Right ventricle myocardium superior (tissue), 1 donor: ENCODE results near the gene ZDHHC24. TPM values are rescaled to one million over a fixed set of nuclear protein-coding genes. Genes with fewer than 3 reads are reported as not detected.

Source experiments
- ATAC-seq: fragments of 200-7000 bp; cut with Tn5 transposase; one replicate; pipeline ENCODE4 v1.9.1; 2020; ENCODE audit warnings: mild to moderate bottlenecking; ENCODE audit not compliant: poor library complexity
- DNase-seq: peaks from one replicate; pipeline ENCODE4 v3.0.0-alpha.2; 2020
- intact Hi-C: fragments of 100-400 bp; cut with DNase I; formaldehyde crosslinking; loops from one replicate; pipeline ENCODE4 v1.11.2; 2022
- total RNA-seq: library from RNA; stranded (reverse); fragmentation: NEBNext Ultra II Directional; extraction: Animal tissue kit (Norgen Biotek cat#: 25700); gene quantifications from one replicate; pipeline ENCODE4 v1.2.1, GENCODE V29; 2021
- donor health status: DM: no; HTN: yes; CAD: no; lungs with severe emphysema.

ZDHHC24 gene
- total RNA-seq, 1 donor from 2014 or later, result 4.4 TPM

DNA sequence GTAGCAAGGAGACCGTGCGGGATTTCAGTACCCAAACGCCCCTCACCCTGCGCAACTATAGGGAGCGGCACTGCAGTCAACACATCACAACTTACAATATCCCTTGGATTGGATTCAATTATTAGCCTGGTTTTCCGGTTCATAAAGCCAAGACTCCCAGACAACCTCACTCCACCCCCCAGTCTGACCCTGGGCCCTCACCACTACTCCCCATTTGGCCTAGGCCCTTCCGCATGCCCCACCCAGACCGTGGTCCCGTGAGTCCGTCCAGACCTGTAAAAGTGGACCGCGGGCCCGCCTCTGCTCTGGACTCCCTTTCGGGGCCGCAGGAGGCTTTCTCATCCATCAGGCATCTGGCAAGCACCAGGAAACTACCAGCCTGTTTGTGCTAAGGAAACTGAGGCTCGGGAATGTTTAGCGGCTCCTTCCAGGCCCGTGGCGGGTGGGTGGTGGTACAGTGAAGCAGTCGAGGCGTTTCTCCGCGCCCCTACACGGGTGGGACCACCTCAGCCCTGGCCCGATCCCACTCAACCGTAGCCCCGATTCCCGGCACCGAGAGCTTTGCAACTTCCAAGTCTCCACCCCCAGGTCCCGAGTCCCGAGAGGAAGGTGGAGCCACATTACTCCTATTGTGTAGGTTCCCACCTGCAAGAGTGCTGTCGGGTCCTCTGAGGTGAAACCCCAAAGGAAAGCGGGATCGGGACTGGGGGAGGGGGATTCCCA lies 66.3 kb downstream of the ZDHHC24 start:
- DNase-seq (peak; percentile 62), ATAC-seq (peak; percentile 48)
- intact Hi-C loops, result no loop called here

DNA sequence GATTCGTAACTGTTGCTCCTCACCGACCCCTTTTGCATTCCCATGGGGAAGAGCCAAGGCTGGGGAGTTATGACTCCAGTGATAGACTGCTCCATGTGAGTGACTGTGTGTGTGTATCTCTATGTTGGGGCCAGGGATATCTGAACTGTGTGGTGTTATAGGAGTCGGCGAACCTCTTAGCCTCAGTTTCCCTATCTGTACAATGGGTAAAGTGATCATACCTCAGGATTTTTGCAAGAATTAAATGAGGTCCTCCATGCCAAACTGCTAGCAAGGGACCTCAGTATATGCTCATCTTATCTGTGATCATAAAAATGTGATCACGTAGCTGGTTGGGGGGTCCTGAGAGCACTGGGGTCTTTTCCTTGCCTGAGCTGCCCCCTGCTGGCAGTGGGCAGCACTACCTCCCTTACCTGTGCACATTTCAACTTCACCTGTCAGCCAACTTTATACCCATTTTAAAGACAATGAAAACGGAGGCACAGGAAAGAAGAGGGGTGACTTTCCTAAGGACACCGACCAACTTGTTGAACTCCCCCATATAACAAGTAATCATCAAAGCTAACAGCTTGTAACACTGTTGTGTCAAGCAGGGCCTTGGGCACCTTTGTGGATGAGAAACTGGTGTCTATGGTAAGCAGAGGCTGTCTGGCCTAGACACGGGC lies 67.0 kb downstream of the ZDHHC24 start:
- intact Hi-C loops, result no loop called here
- ATAC-seq (no peak), DNase-seq (no peak)

DNA sequence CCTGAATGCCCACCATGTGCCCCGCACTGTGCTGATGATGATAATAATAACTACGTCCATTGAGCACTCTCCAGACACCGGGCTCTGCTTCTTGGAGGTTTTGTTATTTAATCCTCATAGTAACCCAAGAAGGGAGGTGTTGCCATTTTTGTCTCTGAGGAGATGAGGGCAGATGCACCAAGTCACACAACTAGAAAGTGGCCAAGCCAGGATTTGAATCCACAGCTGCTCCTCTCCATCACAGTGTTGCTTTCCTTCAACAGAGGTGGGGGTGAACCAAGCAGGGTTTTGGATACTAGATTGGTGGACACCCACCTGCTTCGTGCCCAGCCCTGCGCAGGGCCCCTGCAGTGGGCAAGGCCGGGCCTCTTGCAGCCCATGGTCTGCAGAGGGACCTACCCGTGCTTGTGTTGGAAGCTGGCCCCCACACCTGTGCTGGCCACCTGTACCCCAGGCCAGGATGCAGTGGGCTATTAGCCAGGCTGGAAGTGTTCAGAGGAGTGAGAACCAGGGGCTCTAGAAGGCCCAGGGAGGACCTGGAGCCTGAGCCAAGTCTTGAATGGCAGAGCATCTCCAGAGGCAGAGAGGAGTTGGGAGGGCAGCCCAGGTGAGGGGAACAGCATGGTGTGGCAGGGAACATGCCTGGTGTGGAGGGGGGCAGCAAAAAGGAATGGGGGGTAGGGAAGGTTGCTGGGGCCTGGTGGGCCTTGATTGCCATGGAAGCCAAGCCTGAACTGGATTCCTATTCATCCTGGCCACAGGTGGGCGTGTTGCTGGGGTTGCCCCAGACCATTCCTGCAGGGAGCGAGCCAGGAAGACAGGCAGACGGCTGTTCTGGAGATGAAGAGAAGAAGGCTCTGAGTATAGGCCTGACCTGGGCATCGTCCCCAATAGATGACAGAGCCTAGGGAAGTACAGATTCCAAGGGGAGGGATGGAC lies 68.3 kb downstream of the ZDHHC24 start:
- no peak for DNase-seq
- ATAC-seq, result no peak
- intact Hi-C loops, result no loop called here

DNA sequence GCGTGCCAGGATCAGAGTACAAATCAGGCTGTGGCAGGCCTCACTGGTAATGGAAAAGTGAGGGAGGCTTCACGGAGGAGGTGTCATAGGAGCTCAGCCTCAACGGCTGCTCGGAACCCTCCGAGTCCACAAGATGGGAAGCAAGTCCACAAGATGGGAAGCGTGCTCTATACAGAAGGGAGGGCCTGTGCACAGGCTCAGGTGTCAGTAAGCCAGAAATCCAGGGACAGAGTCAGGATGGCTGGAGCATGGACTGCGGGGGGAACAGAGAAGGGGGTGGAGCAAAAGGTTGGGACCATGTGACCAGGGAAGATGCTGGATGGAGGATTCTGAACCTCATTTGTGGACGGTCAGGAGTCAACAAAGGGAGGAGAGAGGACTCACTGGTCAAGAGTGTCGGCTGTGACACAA lies 69.0 kb downstream of the ZDHHC24 start:
- ATAC-seq (no peak), DNase-seq (no peak)
- intact Hi-C loops, result no loop called here

DNA sequence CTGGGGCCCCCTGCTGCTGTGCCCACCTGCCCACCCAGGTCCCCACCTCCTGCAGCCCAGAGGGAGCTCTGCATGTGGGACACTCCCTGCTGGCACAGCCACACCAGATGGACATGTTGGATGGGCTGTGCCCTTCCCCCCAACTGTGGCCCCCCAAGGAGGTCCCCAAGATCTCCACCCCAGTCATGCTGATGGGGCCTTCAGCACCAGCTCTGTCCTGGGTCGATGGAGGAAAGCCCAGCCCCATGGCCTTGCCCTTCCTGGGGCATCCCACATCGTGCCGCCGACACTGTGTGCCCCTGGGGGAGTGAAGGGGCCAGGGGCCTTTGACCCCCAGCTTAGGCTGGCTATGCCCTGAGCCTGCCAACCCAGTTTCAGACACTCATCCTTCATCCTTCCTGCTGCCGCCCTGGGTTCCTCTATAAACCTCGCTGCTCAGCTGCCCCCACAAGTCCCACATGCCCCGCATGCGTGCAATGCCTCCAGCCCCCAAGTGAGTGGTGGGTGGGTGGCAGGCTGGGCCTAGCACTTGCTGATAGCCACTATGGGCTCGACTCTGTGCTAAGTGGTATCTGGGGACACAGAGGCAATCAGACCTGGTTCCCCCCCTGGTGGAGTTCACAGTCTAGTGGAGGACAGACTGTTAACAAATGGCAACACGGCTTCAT lies 69.5 kb downstream of the ZDHHC24 start:
- DNase-seq, result no peak
- ATAC-seq, result no peak
- intact Hi-C loops, result no loop called here

DNA sequence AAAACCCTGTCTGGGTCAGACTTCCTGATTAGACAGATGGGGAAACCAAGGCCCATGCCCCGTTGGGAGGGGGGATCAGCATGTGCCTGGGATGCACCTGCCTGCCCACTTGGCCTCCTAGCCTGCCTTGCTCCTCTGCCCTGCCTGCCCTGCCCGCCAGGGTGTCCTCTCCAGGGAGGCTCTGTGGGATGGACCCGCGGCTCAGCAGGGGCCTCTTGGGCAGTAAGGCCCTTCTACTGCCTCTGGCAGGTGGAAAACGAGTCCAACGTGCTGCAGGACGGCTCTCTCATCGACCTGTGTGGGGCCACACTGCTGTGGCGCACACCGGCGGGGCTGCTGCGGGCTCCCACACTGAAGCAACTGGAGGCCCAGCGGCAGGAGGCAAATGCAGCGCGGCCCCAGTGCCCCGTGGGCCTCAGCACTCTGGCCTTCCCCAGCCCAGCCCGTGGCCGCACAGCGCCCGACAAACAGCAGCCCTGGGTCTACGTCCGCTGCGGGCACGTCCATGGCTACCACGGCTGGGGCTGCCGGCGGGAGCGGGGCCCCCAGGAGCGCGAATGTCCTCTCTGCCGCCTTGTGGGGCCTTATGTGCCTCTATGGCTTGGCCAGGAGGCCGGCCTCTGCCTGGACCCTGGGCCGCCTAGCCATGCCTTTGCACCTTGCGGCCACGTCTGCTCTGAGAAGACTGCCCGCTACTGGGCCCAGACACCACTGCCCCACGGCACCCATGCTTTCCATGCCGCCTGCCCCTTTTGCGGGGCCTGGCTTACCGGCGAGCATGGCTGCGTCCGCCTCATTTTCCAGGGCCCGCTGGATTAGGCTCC lies 70.3 kb downstream of the ZDHHC24 start:
- intact Hi-C loops, result no loop called here
- DNase-seq, result no peak
- ATAC-seq, result no peak

DNA sequence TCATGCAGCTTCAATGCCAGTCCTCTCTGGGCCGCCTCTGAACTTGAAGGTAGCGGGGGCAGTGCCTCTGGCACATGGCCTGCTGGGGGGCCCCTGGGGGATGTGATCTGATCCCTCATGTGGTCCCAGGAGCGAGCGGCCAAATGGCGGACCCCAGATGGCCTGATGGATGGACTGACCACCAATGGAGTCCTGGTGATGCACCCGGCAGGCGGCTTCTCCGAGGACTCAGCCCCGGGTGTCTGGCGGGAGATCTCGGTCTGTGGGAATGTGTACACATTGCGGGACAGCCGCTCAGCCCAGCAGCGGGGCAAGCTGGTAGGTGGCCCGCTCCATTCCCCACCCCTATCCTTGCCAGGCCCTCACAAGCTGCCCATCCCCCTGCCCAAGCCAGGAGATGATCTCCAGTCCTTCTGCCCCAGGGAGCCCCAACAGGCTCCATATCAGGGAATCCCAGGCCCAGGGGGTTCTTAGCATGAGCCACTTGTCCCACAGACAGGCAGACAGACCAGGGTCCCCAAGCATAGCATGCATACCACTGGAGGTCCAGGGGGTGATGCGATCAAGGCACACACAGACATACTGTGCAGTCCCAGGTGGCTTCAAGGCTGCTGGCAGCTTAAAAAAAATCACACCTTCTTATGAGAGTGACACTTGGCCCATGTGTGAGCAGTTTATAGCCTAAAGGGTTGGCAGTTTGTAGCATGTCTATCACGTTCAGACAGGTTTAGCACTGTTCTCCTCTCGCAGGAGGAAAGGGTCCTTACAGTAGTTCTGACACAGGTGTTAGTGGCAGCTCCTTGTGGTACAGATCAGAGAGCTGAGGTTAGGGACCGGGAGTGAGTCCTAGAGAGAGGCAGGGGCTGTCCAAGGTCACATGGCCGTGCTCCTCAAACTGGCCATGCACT lies 72.0 kb downstream of the ZDHHC24 start:
- no peak for ATAC-seq
- DNase-seq, result no peak
- intact Hi-C loops, result no loop called here

DNA sequence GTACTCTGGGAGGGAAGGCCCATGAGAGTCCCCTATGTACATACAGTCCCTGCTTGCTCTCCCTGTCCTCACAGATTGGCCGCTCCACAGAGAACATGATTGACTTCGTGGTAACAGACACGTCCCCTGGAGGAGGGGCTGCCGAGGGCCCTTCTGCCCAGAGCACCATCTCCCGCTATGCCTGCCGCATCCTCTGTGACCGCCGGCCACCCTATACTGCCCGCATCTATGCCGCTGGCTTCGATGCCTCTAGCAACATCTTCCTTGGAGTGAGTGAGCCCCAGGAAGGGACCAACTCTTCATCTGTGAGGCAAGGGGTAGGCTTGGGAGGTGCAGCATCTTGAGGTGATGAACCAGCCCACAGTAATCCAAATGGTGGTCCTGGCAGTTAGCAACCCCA lies 72.7 kb downstream of the ZDHHC24 start:
- DNase-seq, result no peak
- ATAC-seq, result no peak
- intact Hi-C loops, result no loop called here

DNA sequence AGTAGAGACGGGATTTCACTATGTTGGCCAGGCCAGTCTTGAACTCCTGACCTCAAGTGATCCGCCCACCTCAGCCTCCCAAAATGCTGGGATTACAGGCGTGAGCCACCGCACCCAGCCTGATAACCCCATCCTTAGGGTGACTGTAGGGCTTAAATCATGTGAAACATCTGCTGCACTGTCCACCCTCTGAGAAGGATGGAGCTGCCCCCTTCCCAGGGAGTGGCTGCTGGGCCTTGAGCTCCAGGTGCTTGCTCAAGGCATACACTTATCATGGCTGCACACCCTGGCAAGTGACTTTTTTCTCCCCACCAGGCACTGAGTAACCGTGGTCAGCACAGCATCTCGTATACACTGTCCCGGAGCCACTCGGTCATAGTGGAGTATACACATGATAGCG lies 73.8 kb downstream of the ZDHHC24 start:
- DNase-seq (no peak), ATAC-seq (no peak)
- intact Hi-C loops, result no loop called here

DNA sequence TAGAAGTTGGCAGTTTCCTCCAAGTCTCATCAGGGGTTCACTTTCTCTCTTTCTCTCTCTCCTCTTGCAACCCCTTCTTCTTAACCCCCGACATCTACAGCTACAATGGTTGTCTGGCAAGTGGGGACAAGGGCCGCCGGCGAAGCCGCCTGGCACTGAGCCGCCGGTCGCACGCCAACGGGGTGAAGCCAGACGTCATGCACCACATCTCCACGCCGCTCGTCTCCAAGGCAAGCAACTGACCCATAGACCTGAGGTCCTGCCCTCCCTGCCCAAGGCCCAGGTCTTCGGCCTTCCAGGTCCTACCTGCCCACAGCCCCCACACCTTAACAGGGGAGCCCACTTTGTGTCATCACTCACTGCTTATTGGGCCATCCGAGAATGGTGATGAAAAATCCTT lies 74.7 kb downstream of the ZDHHC24 start:
- intact Hi-C loops, result no loop called here
- DNase-seq (no peak), ATAC-seq (no peak)

Other genes with a start within 250 kb of the ZDHHC24 start
- 15.7 TPM for gene CD248, start 229.0 kb downstream of the ZDHHC24 start, total RNA-seq
- 1.0 TPM for gene RIN1, start 209.6 kb downstream of the ZDHHC24 start, total RNA-seq
- gene BRMS1, start 200.9 kb downstream of the ZDHHC24 start, total RNA-seq, result 15.1 TPM
- gene B4GAT1, start 198.4 kb downstream of the ZDHHC24 start, total RNA-seq, result 51.3 TPM
- gene SLC29A2, start 174.3 kb downstream of the ZDHHC24 start, total RNA-seq, result 16.3 TPM
- not detected for gene NPAS4, start 125.0 kb downstream of the ZDHHC24 start, total RNA-seq
- gene MRPL11, start 107.2 kb downstream of the ZDHHC24 start, total RNA-seq, result 52.6 TPM
- 8.9 TPM for gene PELI3, start 79.1 kb downstream of the ZDHHC24 start, total RNA-seq
- gene DPP3, start 65.6 kb downstream of the ZDHHC24 start, total RNA-seq, result 11.1 TPM
- gene BBS1, start 35.4 kb downstream of the ZDHHC24 start, total RNA-seq, result 12.1 TPM
- gene ACTN3, start 855 bp upstream of the ZDHHC24 start, total RNA-seq, result not detected
- gene CTSF, start 22.6 kb upstream of the ZDHHC24 start, total RNA-seq, result 59.3 TPM
- 0.24 TPM for gene CCDC87, start 47.0 kb upstream of the ZDHHC24 start, total RNA-seq
- 25.8 TPM for gene CCS, start 47.1 kb upstream of the ZDHHC24 start, total RNA-seq
- 28.7 TPM for gene RBM14, start 70.6 kb upstream of the ZDHHC24 start, total RNA-seq
- gene RBM4, start 92.7 kb upstream of the ZDHHC24 start, total RNA-seq, result 73.4 TPM
- 11.2 TPM for gene RBM4B, start 131.8 kb upstream of the ZDHHC24 start, total RNA-seq
- 1.3 TPM for gene SPTBN2, start 183.2 kb upstream of the ZDHHC24 start, total RNA-seq